HG02943 (cell line): Measurements from ENCODE around the gene FBXL16.

Source experiments
- ATAC-seq: cut with Tn5 transposase; IDR thresholded peaks from one replicate; pipeline ENCODE4 v1.9.1; 2021; ENCODE audit warnings: mild to moderate bottlenecking, low read depth, moderate library complexity; ENCODE audit not compliant: unreplicated experiment

Gene FBXL16

GRCh38 chr16:679814-680624, 25.6 kb downstream of the FBXL16 start, which contains the start of gene STUB1:
Gene STUB1 (plus strand): TSS chr16:680410. CDS start chr16:680526, 116 bp downstream.
- ATAC-seq, result peak; percentile 35

- ATAC-seq, result no peak
Observed at GRCh38 chr16:678858-679813, 26.5 kb downstream of the FBXL16 start.

- no peak for ATAC-seq
Observed at GRCh38 chr16:678209-678857, 27.3 kb downstream of the FBXL16 start.

- ATAC-seq, result no peak
Observed at GRCh38 chr16:677316-678190, 28.0 kb downstream of the FBXL16 start.

- no peak for ATAC-seq
Observed at GRCh38 chr16:676913-677312, 28.7 kb downstream of the FBXL16 start.

- ATAC-seq, result no peak
Observed at GRCh38 chr16:676565-676902, 29.1 kb downstream of the FBXL16 start.

- ATAC-seq, result no peak
Observed at GRCh38 chr16:675884-676564, 29.6 kb downstream of the FBXL16 start.

- no peak for ATAC-seq
Observed at GRCh38 chr16:674968-675883, 30.4 kb downstream of the FBXL16 start, which contains the start of gene RHBDL1. Gene RHBDL1 (plus strand): TSS chr16:675671. CDS start chr16:675791, 120 bp downstream.

GRCh38 chr16:674214-674881, 31.3 kb downstream of the FBXL16 start:
- no peak for ATAC-seq

GRCh38 chr16:673399-673991, 32.1 kb downstream of the FBXL16 start:
- ATAC-seq, result no peak

- ATAC-seq, result no peak
Observed at GRCh38 chr16:672851-673250, 32.8 kb downstream of the FBXL16 start.

GRCh38 chr16:672371-672770, 33.2 kb downstream of the FBXL16 start:
- ATAC-seq, result no peak

- ATAC-seq, result no peak
Observed at GRCh38 chr16:671353-672131, 34.1 kb downstream of the FBXL16 start.

- ATAC-seq, result no peak
Observed at GRCh38 chr16:670485-671352, 34.9 kb downstream of the FBXL16 start.

- ATAC-seq, result no peak
Observed at GRCh38 chr16:669666-670065, 35.9 kb downstream of the FBXL16 start.
